ENCODE data around the gene C20orf173.

The C20orf173 gene

GRCh38 chr20:35478804-35479472 is 50.5 kb downstream of the C20orf173 start:
- ChIA-PET POLR2A (interaction anchor here (0.7 kb wide), 1 partner anchor 63 kb away, joined by 3 read pairs; the partner anchor contains the start of gene ERGIC3), CTCF (no interaction called here)
- TF ChIP-seq HDGF (IDR thresholded peaks at IDR 0.05; ENCODE audit: borderline replicate concordance) (no peak), FOXK2 (IDR thresholded peaks at IDR 0.05) (no peak), SUZ12 (IDR thresholded peaks at IDR 0.05) (no peak), NFRKB (IDR thresholded peaks at IDR 0.05) (no peak), ELF4 (IDR thresholded peaks at IDR 0.05) (no peak), CTBP1 (IDR thresholded peaks at IDR 0.05; ENCODE audit: borderline replicate concordance) (no peak), PKNOX1 (IDR thresholded peaks at IDR 0.05) (no peak), ARNT (IDR thresholded peaks at IDR 0.05) (no peak), LEF1 (IDR thresholded peaks at IDR 0.05; ENCODE audit: borderline replicate concordance) (no peak), FOXM1 (IDR thresholded peaks at IDR 0.05; ENCODE audit: borderline replicate concordance) (no peak)
- DNase-seq (ENCODE audit: extremely low spot score) = peak; percentile 19
